Stomach (tissue), 4 donors: Measurements from ENCODE around the gene DNAH10.

Source experiments
- EP300 ChIP-seq: sonication (generic); formaldehyde crosslinking; IDR thresholded peaks from one replicate; pipeline ENCODE4 v1.6.1; 2017; ENCODE audit warnings: antibody characterized with exemption
- POLR2A ChIP-seq, 4 donors: fragments of 450-650 bp; IDR thresholded peaks; one replicate each; pipeline ENCODE4 v1.6.1; 2016; ENCODE audit warnings: antibody characterized with exemption in 4 of 4, control low read depth in 2 of 4, mild to moderate bottlenecking in 1 of 4, moderate library complexity in 1 of 4
- TF ChIP-seq, protein P1 (sequence below), 7 experiments: fragments of 450-650 bp in 4 of 7; fragments of 200-600 bp in 3 of 7; sonication (generic) in 3 of 7; IDR thresholded peaks; one replicate each; pipeline ENCODE4 v1.5.1; 2016 to 2019; ENCODE audit warnings: antibody characterized with exemption in 7 of 7, control low read depth in 2 of 7, mild to moderate bottlenecking in 1 of 7

DNA sequence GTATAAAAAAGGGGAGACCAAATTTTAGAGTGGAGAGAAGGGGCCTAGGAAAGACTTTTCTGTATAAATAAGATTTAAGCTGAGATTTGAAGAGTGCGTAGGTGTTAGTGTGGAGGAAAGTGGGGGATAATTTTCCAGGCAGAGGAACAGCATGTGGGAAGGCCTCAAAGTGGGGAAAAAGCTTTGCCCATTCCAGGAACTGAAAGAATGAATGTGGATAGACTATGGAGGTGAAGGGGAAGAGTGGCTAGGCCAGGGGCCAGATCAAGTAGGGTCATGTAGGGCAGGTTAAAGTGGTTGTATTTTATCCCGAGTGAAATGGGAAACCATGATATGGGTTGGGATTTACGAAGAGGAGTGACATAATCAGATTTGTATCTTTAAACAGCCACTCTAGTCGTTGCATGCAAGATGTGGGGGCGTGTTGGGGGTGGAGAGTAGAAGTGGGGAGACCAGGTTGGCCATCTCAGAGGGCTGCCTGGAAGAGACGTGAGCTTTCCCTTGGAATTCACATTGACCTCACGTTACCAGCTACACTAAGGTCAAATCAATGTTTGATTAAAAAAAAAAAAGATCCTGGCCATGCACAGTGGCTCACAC, 214.2 kb downstream of the DNAH10 start:
- TF ChIP-seq POLR2A (IDR thresholded peaks at IDR 0.05) (no peak), EP300 (no peak)
- TF ChIP-seq, protein P1, sequence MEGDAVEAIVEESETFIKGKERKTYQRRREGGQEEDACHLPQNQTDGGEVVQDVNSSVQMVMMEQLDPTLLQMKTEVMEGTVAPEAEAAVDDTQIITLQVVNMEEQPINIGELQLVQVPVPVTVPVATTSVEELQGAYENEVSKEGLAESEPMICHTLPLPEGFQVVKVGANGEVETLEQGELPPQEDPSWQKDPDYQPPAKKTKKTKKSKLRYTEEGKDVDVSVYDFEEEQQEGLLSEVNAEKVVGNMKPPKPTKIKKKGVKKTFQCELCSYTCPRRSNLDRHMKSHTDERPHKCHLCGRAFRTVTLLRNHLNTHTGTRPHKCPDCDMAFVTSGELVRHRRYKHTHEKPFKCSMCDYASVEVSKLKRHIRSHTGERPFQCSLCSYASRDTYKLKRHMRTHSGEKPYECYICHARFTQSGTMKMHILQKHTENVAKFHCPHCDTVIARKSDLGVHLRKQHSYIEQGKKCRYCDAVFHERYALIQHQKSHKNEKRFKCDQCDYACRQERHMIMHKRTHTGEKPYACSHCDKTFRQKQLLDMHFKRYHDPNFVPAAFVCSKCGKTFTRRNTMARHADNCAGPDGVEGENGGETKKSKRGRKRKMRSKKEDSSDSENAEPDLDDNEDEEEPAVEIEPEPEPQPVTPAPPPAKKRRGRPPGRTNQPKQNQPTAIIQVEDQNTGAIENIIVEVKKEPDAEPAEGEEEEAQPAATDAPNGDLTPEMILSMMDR (IDR thresholded peaks at IDR 0.05): no peak
